Right lobe of liver (tissue), 6 donors: ENCODE measurements around the gene DSCAM. TPM values are rescaled to one million over a fixed set of nuclear protein-coding genes. Genes with fewer than 3 reads are reported as not detected.
A peak's percentile ranks its signal among the peaks of the same experiment; 100 is the strongest.

ENCODE experiments used
- ATAC-seq, 4 donors: fragments of 200-7000 bp; cut with Tn5 transposase; one replicate each; pipeline ENCODE4 v1.9.1; 2020; ENCODE audit warnings: mild to moderate bottlenecking in 4 of 4, moderate library complexity in 4 of 4
- DNase-seq, 3 donors: peaks; one replicate each; pipeline ENCODE4 v3.0.0-alpha.2; 2020
- H3K27ac ChIP-seq, 3 donors: fragments of 200-600 bp; one replicate each; pipeline ENCODE4 v1.8.0; 2022
- H3K27me3 ChIP-seq, 2 donors: fragments of 200-600 bp; one replicate each; pipeline ENCODE4 v1.8.0; 2022
- H3K36me3 ChIP-seq, 4 donors: fragments of 200-600 bp; sonication (generic) in 1 of 4; one replicate each; pipeline versions ENCODE4 v1.5.1 to v1.8.0; 2017 to 2022; ENCODE audit warnings: control low read depth in 1 of 4
- H3K4me1 ChIP-seq, 4 donors: fragments of 200-600 bp; sonication (generic) in 1 of 4; one replicate each; pipeline versions ENCODE4 v1.5.1 to v1.8.0; 2017 to 2022; ENCODE audit warnings: control low read depth in 1 of 4
- H3K4me3 ChIP-seq, 3 donors: fragments of 200-600 bp; one replicate each; pipeline ENCODE4 v1.8.0; 2022
- H3K9me3 ChIP-seq, 4 donors: fragments of 200-600 bp; sonication (generic) in 1 of 4; one replicate each; pipeline versions ENCODE4 v1.5.1 to v1.8.0; 2017 to 2022; ENCODE audit warnings: control low read depth in 1 of 4
- POLR2A ChIP-seq: fragments of 450-650 bp; IDR thresholded peaks from one replicate; pipeline ENCODE4 v1.6.1; 2017; ENCODE audit warnings: antibody characterized with exemption, mild to moderate bottlenecking
- WGBS: methylation state at CpG from one replicate; pipeline ENCODE4 v1.1.6; 2018; ENCODE audit warnings: low coverage, low lambda C conversion rate; ENCODE audit not compliant: insufficient coverage; ENCODE audit errors: missing lambda C conversion rate; 5-methylcytosine and 5-hydroxymethylcytosine counted together
- intact Hi-C, 2 donors: fragments of 100-400 bp; cut with DNase I; formaldehyde crosslinking; loops; one replicate each; pipeline versions ENCODE4 v1.11.2 to v1.14.1; 2022
- total RNA-seq, 6 experiments: library from RNA; depleted of rRNA in 2 of 6; stranded (reverse); fragments of >200 nt in 2 of 6; fragmentation: NEBNext Ultra II Directional in 3 of 6; extraction: Animal tissue kit (Norgen Biotek cat#: 25700) in 3 of 6; gene quantifications; one replicate each; pipeline versions ENCODE4 v1.1.0 to v1.2.4, GENCODE V29; 2016 to 2023
- TF ChIP-seq, protein P1 (sequence below), 4 donors: fragments of 200-600 bp in 3 of 4; fragments of 450-650 bp in 1 of 4; IDR thresholded peaks; one replicate each; pipeline versions ENCODE4 v1.5.1 to v1.8.0; 2016 to 2022; ENCODE audit warnings: antibody characterized with exemption in 4 of 4, mild to moderate bottlenecking in 2 of 4
- donor health status: DM: no; HTN: yes; CAD: no.
- donor health status: DM: no; HTN: no; CAD: no.
- donor health status: DM: no; HTN: no; CAD: no.
- donor health status: DM: no; HTN: yes; CAD: no.
- donor health status: DM: no; HTN: yes; CAD: no.

DSCAM gene
- total RNA-seq, 6 experiments from 2014 or later, result 0.04 to 0.16 (median 0.06) TPM; not detected in 2

DNA sequence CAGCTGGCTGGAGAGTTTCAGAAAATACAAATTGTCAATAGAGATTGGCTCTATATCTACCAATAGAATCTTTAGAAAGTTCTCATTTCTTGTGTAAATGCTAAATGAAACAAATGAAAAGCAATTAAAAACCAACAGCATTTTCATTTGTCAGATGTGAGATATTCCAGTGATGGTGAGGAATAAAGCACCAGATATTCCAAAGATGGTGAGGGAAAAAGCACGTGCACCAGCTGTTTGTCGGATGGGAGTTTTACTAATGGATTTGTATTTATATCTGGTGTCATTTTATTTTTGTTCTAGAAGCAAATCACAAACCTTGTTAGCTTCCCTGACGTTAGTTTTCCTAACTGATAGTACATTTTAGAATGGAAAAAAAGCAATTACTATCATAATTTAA, 790.9 kb downstream of the DSCAM start:
- no peak for TF ChIP-seq POLR2A
- TF ChIP-seq, protein P1, sequence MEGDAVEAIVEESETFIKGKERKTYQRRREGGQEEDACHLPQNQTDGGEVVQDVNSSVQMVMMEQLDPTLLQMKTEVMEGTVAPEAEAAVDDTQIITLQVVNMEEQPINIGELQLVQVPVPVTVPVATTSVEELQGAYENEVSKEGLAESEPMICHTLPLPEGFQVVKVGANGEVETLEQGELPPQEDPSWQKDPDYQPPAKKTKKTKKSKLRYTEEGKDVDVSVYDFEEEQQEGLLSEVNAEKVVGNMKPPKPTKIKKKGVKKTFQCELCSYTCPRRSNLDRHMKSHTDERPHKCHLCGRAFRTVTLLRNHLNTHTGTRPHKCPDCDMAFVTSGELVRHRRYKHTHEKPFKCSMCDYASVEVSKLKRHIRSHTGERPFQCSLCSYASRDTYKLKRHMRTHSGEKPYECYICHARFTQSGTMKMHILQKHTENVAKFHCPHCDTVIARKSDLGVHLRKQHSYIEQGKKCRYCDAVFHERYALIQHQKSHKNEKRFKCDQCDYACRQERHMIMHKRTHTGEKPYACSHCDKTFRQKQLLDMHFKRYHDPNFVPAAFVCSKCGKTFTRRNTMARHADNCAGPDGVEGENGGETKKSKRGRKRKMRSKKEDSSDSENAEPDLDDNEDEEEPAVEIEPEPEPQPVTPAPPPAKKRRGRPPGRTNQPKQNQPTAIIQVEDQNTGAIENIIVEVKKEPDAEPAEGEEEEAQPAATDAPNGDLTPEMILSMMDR (IDR thresholded peaks at IDR 0.05), result no peak
- H3K27ac ChIP-seq, result no peak overlapping the region
- H3K9me3 ChIP-seq, result no peaks in the 10 kb centered on the region
- H3K4me1 ChIP-seq, result no peaks in the 10 kb centered on the region
- no peak for ATAC-seq
- intact Hi-C loops, result no loop called here
- H3K27me3 ChIP-seq, result no peaks in the 10 kb centered on the region
- whole genome bisulfite sequencing, result 56% methylated on average over 3 of the region's 3 CpGs
- no peaks in the 10 kb centered on the region for H3K36me3 ChIP-seq
- DNase-seq, result no peak
- no peak overlapping the region for H3K4me3 ChIP-seq

DNA sequence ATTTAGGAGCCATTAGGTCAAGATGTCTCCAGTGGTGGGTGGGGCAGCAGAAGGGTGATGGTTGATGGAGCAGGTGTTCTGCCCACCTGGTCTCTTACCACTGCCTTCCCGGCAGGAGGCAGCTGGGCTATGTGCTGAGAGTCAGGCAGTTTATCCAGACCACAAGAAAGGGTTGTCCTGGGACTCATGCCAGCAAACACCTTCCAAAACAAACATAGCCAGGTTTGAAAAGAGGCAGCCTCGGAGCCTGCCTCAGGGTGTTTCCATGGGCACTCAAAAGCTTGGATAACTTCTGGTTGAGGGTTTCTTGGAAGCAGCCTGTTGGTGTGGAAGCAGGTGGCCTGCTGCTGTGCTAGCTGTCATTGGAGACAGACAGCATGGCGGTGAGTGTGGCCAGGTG, 792.6 kb downstream of the DSCAM start:
- WGBS, result 25% methylated on average over 2 of the region's 3 CpGs
- DNase-seq, result no peak
- intact Hi-C loops, result no loop called here
- no peak overlapping the region for H3K27ac ChIP-seq
- H3K4me1 ChIP-seq, result no peaks in the 10 kb centered on the region
- H3K9me3 ChIP-seq, result no peaks in the 10 kb centered on the region
- ATAC-seq, result peak in 3 of 4 donors; percentile 47 to 63 (median 51)
- H3K27me3 ChIP-seq, result no peaks in the 10 kb centered on the region
- no peak for TF ChIP-seq POLR2A
- TF ChIP-seq, protein P1 (IDR thresholded peaks at IDR 0.05), result no peak
- H3K4me3 ChIP-seq, result no peak overlapping the region
- no peaks in the 10 kb centered on the region for H3K36me3 ChIP-seq

DNA sequence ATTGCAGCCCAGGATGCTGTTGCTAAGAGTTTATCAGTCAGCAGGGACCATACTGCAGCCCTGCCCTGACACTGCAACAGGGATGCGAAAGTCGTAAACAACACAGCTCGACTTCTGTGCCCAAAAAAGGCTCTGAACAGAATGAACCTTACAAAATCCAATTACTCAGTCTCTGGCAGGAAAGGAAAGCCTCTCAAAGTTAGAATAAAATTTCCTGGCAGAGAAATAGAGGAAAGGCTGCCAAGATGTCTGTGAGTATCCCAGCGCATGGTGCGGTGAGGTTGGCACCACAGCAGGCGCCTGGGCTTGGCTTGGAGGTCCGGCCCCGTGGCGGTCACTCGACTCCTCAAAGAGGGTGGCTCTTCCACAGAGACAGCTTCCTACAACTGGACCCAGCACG, 794.0 kb downstream of the DSCAM start:
- DNase-seq (no peak), ATAC-seq (no peak)
- no peaks in the 10 kb centered on the region for H3K4me1 ChIP-seq
- H3K36me3 ChIP-seq, result no peaks in the 10 kb centered on the region
- H3K9me3 ChIP-seq, result no peaks in the 10 kb centered on the region
- 72% methylated on average over 11 of the region's 11 CpGs for WGBS
- H3K27me3 ChIP-seq, result no peaks in the 10 kb centered on the region
- TF ChIP-seq, protein P1 (IDR thresholded peaks at IDR 0.05), result no peak
- no peak for TF ChIP-seq POLR2A
- no peak overlapping the region for H3K4me3 ChIP-seq
- intact Hi-C loops, result no loop called here
- H3K27ac ChIP-seq, result no peak overlapping the region

DNA sequence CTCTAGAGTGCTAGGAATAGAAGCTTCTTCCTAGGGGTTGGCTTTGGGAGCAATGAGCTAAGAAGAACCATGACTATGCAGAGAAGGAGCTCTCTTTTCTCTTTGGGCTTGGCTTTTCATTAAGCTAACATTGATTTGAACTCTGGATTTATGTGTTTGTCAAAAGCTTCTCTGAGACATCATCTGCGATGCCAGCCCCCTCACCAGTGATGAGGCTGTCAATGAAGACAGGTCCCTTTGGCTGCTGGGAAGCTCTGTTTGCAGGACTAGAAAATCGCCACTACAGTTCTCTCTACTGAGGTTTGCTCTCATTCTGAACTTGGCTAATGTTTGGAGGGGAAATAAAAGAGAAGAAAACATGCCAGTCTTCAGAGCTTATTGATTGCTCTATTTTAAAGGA, 794.7 kb downstream of the DSCAM start:
- Histone ChIP-seq H3K9me3 (no peaks in the 10 kb centered on the region), H3K4me1 (no peaks in the 10 kb centered on the region), H3K27me3 (no peaks in the 10 kb centered on the region), H3K4me3 (no peak overlapping the region), H3K36me3 (no peaks in the 10 kb centered on the region), H3K27ac (no peak overlapping the region)
- intact Hi-C loops, result no loop called here
- DNase-seq (no peak), ATAC-seq (no peak)
- 36% methylated on average over 2 of the region's 2 CpGs for WGBS
- TF ChIP-seq POLR2A, result no peak
- TF ChIP-seq, protein P1 (IDR thresholded peaks at IDR 0.05), result no peak

DNA sequence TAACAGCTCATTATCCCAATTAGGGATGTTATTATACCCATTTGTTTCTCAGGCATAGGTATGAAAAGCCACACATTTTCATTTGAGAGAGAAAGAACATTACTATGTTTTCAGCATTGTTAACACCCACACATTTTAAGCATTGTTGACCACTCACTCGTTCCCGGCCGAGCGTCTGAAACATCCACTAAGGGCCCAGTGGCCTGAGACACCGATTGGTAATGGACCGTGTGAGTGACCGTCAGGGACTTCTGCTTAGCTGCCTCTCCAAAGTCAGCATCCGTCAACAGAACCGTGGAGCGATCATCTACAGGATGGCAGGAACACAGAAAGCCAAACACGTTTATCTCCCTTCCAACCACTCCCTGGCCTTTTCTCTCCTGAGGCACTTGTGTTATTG, 795.2 kb downstream of the DSCAM start:
- H3K27ac ChIP-seq, result no peak overlapping the region
- WGBS, result 68% methylated on average over 11 of the region's 11 CpGs
- no peaks in the 10 kb centered on the region for H3K9me3 ChIP-seq
- TF ChIP-seq POLR2A, result no peak
- TF ChIP-seq, protein P1 (IDR thresholded peaks at IDR 0.05), result no peak
- ATAC-seq, result no peak
- no peaks in the 10 kb centered on the region for H3K27me3 ChIP-seq
- intact Hi-C loops, result no loop called here
- DNase-seq, result no peak
- H3K36me3 ChIP-seq, result no peaks in the 10 kb centered on the region
- H3K4me1 ChIP-seq, result no peaks in the 10 kb centered on the region
- no peak overlapping the region for H3K4me3 ChIP-seq
